K562 (cell line): ENCODE measurements around the gene HNRNPU. TPM values are rescaled to one million over a fixed set of nuclear protein-coding genes. Genes with fewer than 3 reads are reported as not detected.

Experiments
- ATAC-seq: fragments of 200-7000 bp; cut with Tn5 transposase; 3 replicates; pipeline ENCODE4 v1.9.1; 2020; ENCODE audit warnings: moderate library complexity
- BruUV-seq: library from RNA; stranded (reverse); fragments of 400-500 nt; replicated peaks from 2 replicates; lab custom pipeline; 2021; lab: Mats Ljungman, UMichigan
- CTCF ChIA-PET: fragments of 300-600 bp; formaldehyde crosslinking; extraction: SDS; loops from one replicate; lab custom pipeline; 2021; ENCODE audit warnings: low intra/inter-chr PET ratio; lab: Yijun Ruan, JAX
- POLR2A ChIA-PET: fragments of 300-600, 350-650 bp; sonication (Branson Sonifier 250); formaldehyde crosslinking; extraction: SDS; loops from one replicate; lab custom pipeline; 2021; ENCODE audit warnings: antibody characterized with exemption, inconsistent platforms; lab: Yijun Ruan, JAX
- DNase-seq, 4 experiments: peaks; one replicate each; pipeline versions ENCODE4 v3.0.0 to v3.0.0-alpha.2; 2011 to 2018; ENCODE audit warnings: low spot score in 3 of 4, mixed read lengths in 3 of 4; ENCODE audit errors: extremely low read depth in 1 of 4
- FAIRE-seq: peaks from 2 replicates; lab custom pipeline; 2011; peaks lifted over from hg19 to GRCh38; lab: Jason Lieb, UNC
- H2AFZ ChIP-seq: 2 replicates; pipeline ENCODE4 v1.6.0; 2011; ENCODE audit warnings: low read depth, low read length, control low read depth, inconsistent platforms
- H3K27ac ChIP-seq: fragments of 200-600 bp; 3 replicates; pipeline ENCODE4 v1.8.0; 2011; ENCODE audit warnings: low read depth, mild to moderate bottlenecking, control low read depth, inconsistent platforms, low read length, moderate library complexity, mixed read lengths; ENCODE audit errors: extremely low read depth
- H3K27me3 ChIP-seq, 2 experiments: fragments of 300-600 bp in 1 of 2; 2 replicates in 1 of 2; 3 replicates in 1 of 2; pipeline versions ENCODE4 v1.6.0 to v1.8.0; 2011; ENCODE audit warnings: inconsistent platforms in 2 of 2, low read length in 2 of 2, mild to moderate bottlenecking in 1 of 2, mixed read lengths in 1 of 2, moderate library complexity in 1 of 2; ENCODE audit not compliant: control insufficient read depth in 2 of 2, insufficient read depth in 2 of 2
- H3K36me3 ChIP-seq: fragments of 300-600 bp; 3 replicates; pipeline ENCODE4 v1.8.0; 2011; ENCODE audit warnings: mild to moderate bottlenecking, low read length, inconsistent platforms; ENCODE audit not compliant: control insufficient read depth, insufficient read depth
- H3K4me1 ChIP-seq, 2 experiments: fragments of 200-600 bp in 1 of 2; replicated peaks in 1 of 2; 2 replicates in 1 of 2; 3 replicates in 1 of 2; pipeline versions ENCODE4 v1.5.1 to v1.8.0; 2011; ENCODE audit warnings: inconsistent platforms in 2 of 2, low read length in 2 of 2, mild to moderate bottlenecking in 1 of 2, mixed read lengths in 1 of 2, moderate library complexity in 1 of 2; ENCODE audit not compliant: control insufficient read depth in 2 of 2, insufficient read depth in 2 of 2
- H3K4me2 ChIP-seq: 2 replicates; pipeline ENCODE4 v1.6.1; 2011; ENCODE audit warnings: low read length, control low read depth, inconsistent platforms, mixed read lengths; ENCODE audit not compliant: insufficient read depth
- H3K4me3 ChIP-seq: fragments of 200-600 bp; sonication (generic), shearing (Covaris generic); 2 replicates; pipeline ENCODE4 v1.5.1; 2016; ENCODE audit warnings: control low read depth, inconsistent platforms
- H3K79me2 ChIP-seq: fragments of 200-600 bp; 3 replicates; pipeline ENCODE4 v1.8.0; 2011; ENCODE audit warnings: low read length, inconsistent platforms; ENCODE audit not compliant: control insufficient read depth, insufficient read depth
- H3K9ac ChIP-seq, 2 experiments: 2 replicates each; pipeline versions ENCODE4 v1.6.0 to v1.6.1; 2011; ENCODE audit warnings: low read depth in 2 of 2, low read length in 2 of 2, control low read depth in 1 of 2, inconsistent platforms in 1 of 2, mild to moderate bottlenecking in 1 of 2, mixed read lengths in 1 of 2; ENCODE audit not compliant: insufficient read depth in 1 of 2
- H3K9me1 ChIP-seq: one replicate; pipeline ENCODE4 v1.6.0; 2011; ENCODE audit warnings: inconsistent platforms, mild to moderate bottlenecking, low read length, moderate library complexity; ENCODE audit not compliant: control insufficient read depth, insufficient read depth
- H3K9me3 ChIP-seq: replicated peaks from 2 replicates; pipeline ENCODE4 v1.5.1; 2011; ENCODE audit warnings: low read depth, low read length, inconsistent platforms; ENCODE audit not compliant: control insufficient read depth, insufficient read depth
- H4K20me1 ChIP-seq: replicated peaks from 2 replicates; pipeline ENCODE4 v1.6.1; 2011; ENCODE audit warnings: low read length, inconsistent platforms, mixed read lengths; ENCODE audit not compliant: control insufficient read depth, insufficient read depth
- ASH1L ChIP-seq: fragments of 450-650 bp; IDR thresholded peaks from 2 replicates; pipeline ENCODE4 v1.6.1; 2018; ENCODE audit warnings: borderline replicate concordance, mild to moderate bottlenecking, low read depth; ENCODE audit not compliant: partially characterized antibody
- CHD4 ChIP-seq: fragments of 200-600 bp; sonication (generic); IDR thresholded peaks from 3 replicates; pipeline ENCODE4 v1.6.1; 2012; ENCODE audit warnings: low read depth, mild to moderate bottlenecking, mixed read lengths, low read length, inconsistent platforms; ENCODE audit not compliant: insufficient read depth, insufficient replicate concordance, poor library complexity, severe bottlenecking
- GTF2B ChIP-seq: IDR thresholded peaks from 2 replicates; pipeline ENCODE4 v1.6.1; 2011; ENCODE audit not compliant: insufficient read length; ENCODE audit errors: extremely low read depth
- ILK ChIP-seq: fragments of 450-650 bp; IDR thresholded peaks from 2 replicates; pipeline ENCODE4 v1.6.1; 2016; ENCODE audit warnings: missing genetic modification characterization, low read depth, mild to moderate bottlenecking, missing compliant biosample characterization, moderate library complexity, borderline replicate concordance
- LCOR ChIP-seq: sonication (generic); formaldehyde crosslinking; IDR thresholded peaks from 2 replicates; pipeline ENCODE4 v1.8.0; 2022; ENCODE audit warnings: mild to moderate bottlenecking, missing genetic modification reagents
- MYBL2 ChIP-seq, 2 experiments: fragments of 450-650 bp in 1 of 2; sonication (generic) in 1 of 2; formaldehyde crosslinking in 1 of 2; IDR thresholded peaks; 2 replicates each; pipeline versions ENCODE4 v1.6.1 to v1.8.1; 2017 to 2022; ENCODE audit warnings: borderline replicate concordance in 1 of 2, inconsistent platforms in 1 of 2, low read depth in 1 of 2, mild to moderate bottlenecking in 1 of 2, missing genetic modification reagents in 1 of 2, moderate library complexity in 1 of 2
- NFE2 ChIP-seq: IDR thresholded peaks from 2 replicates; pipeline ENCODE4 v1.6.1; 2014; ENCODE audit warnings: antibody characterized with exemption, low read depth
- RNF2 ChIP-seq: sonication (generic); IDR thresholded peaks from 2 replicates; pipeline ENCODE4 v1.6.1; 2016
- TRIM25 ChIP-seq: fragments of 450-650 bp; IDR thresholded peaks from 2 replicates; pipeline ENCODE4 v1.7.0; 2016; ENCODE audit warnings: borderline replicate concordance
- ZBTB17 ChIP-seq: fragments of 450-650 bp; formaldehyde crosslinking; IDR thresholded peaks from 2 replicates; pipeline ENCODE4 v1.4.0; 2020; ENCODE audit warnings: mild to moderate bottlenecking
- ZNF311 ChIP-seq: fragments of 250-450 bp; sonication (Bioruptor Pico); IDR thresholded peaks from 2 replicates; pipeline ENCODE4 v1.4.0; 2020; ENCODE audit warnings: mild to moderate bottlenecking, moderate library complexity
- ZNF316 ChIP-seq: fragments of 450-650 bp; IDR thresholded peaks from 2 replicates; pipeline ENCODE4 v1.6.1; 2016
- ZNF347 ChIP-seq: fragments of 450-650 bp; formaldehyde crosslinking; IDR thresholded peaks from 2 replicates; pipeline ENCODE4 v1.4.0; 2020; ENCODE audit warnings: low read depth, mild to moderate bottlenecking, moderate library complexity
- ZNF561 ChIP-seq: fragments of 450-650 bp; formaldehyde crosslinking; conservative IDR thresholded peaks from 2 replicates; pipeline ENCODE4 v1.4.0; 2020; ENCODE audit warnings: mild to moderate bottlenecking, moderate library complexity
- WGBS: fragments of 100-300 bp; shearing (Covaris generic); methylation state at CpG from one replicate; pipeline ENCODE4 v1.1.6; 2016; ENCODE audit warnings: low coverage, mixed read lengths; ENCODE audit not compliant: insufficient coverage; ENCODE audit errors: missing lambda C conversion rate; 5-methylcytosine and 5-hydroxymethylcytosine counted together
- in situ Hi-C: fragments of 300-500 bp; cut with MboI; formaldehyde crosslinking; loops from 4 replicates; pipeline ENCODE4 v1.15.0; 2018; ENCODE audit warnings: inconsistent platforms, mixed read lengths
- intact Hi-C: fragments of 100-400 bp; cut with micrococcal nuclease; formaldehyde crosslinking; loops from 2 replicates; pipeline ENCODE4 v1.14.2; 2022
- polyA plus RNA-seq, 8 experiments: library from polyadenylated mRNA; depleted of rRNA in 4 of 8; stranded (reverse) in 5 of 8; unstranded in 3 of 8; fragments of >200 nt; fragmentation: Nextera tagmentation in 2 of 8; fragmentation: Illumina TruSeq in 1 of 8; extraction: Ambion mirVana in 2 of 8; extraction: Trizol in 1 of 8; gene quantifications; 2 replicates each; pipeline versions ENCODE4 v1.2.1 to v1.2.3, GENCODE V29; 2011 to 2014; ENCODE audit warnings: inconsistent platforms in 1 of 8, missing spikeins in 1 of 8
- total RNA-seq, 7 experiments: library from RNA; depleted of rRNA in 6 of 7; stranded (reverse); fragments of >200 nt in 6 of 7; fragmentation: Illumina TruSeq in 2 of 7; extraction: Trizol in 2 of 7; gene quantifications; 2 replicates each; pipeline versions ENCODE4 v1.2.1 to v1.2.3, GENCODE V29; 2011 to 2021; ENCODE audit warnings: low replicate concordance in 1 of 7
- TF ChIP-seq, protein P1 (sequence below): fragments of 150-350 bp; conservative IDR thresholded peaks from 2 replicates; pipeline ENCODE4 v1.6.1; 2014; ENCODE audit warnings: low read length

Gene HNRNPU
- total and polyA plus RNA-seq, 9 of the 15 experiments (the other 6 are each of a cell fraction or from before 2014, with no cell fraction given): 159 to 777 (median 577) TPM

DNA sequence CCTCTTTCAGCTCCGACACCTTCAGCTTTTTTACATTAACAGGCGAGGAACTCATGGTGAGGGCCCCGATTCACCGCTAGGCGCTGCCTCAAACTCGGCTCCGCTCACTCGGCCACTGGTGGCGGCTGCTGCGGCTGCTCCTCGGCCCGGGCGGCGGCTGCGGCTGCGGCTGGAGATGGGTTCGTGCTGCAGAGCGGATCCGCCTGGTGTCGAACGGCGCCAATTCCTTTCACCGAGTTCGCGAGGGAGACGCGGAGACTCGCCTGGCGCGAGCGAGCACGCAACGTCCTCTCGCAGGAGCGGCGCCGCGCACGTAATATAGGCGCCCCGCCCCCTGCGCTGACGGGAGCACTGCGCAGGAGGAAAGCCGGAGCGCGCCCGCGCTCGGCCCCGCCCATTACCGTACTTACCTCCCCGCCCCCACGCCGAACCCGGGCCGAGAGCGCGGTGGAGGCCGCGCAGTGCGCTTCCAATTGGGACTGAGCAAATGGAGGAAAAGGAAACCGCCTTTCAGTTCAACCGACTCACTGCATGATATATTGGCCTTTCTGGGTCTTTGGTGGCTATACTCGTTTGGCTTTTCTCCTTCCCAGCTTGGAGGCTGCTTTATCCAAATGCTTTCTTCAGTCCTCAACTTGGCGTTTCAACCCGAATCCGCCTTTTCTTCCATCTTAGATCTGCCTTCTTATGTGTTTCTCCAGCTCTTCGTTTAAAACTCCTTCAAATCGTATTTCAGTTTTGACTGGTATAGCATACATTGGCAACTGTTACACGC is at the start of gene HNRNPU (continued):
- no peak for TF ChIP-seq CHD4

DNA sequence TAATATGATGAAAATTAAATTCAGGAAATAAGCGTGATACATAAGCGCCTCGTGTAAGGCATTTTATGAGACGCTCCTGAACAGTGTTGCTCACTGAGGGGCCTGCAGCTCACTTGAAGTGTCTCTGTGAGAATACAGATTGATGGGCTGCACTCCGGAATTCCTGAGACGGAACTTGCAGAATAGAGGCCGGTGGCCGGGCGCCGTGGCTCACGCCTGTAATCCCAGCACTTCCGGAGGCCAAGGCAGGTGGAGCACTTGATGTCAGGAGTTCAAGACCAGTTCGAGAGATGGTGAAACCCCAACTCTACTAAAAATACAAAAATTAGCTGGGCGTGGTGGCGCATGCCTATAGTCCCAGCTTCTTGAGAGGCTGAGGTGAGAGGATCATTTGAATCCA is 49.5 kb upstream of the HNRNPU start:
- Histone ChIP-seq H3K79me2 (no peaks in the 10 kb centered on the region), H3K9me1 (no peaks in the 10 kb centered on the region), H3K4me1 (peaks cover under 1 to 5% of the 10 kb centered on the region in 2 experiments; a peak in 3 of 5 replicates), H3K27me3 (no peaks in the 10 kb centered on the region), H3K9ac (peak overlapping the region in 1 of 2 experiments; percentile 30; a peak in 1 of 4 replicates), H3K36me3 (no peaks in the 10 kb centered on the region), H4K20me1 (no peaks in the 10 kb centered on the region), H2AFZ (no peak overlapping the region), H3K9me3 (no peaks in the 10 kb centered on the region), H3K4me2 (no peak overlapping the region), H3K4me3 (no peak overlapping the region), H3K27ac (no peak overlapping the region)
- ATAC-seq: no peak
- intact Hi-C loops (no loop called here), in situ Hi-C loops (no loop called here)
- no peak for FAIRE-seq
- POLR2A ChIA-PET: no interaction called here
- no TSS peak for BruUV-seq
- CTCF ChIA-PET: no interaction called here
- DNase-seq: no peak
- WGBS: 83% methylated on average over 15 of the region's 15 CpGs
- TF ChIP-seq ZNF316: no peak
- no peak for TF ChIP-seq MYBL2 (IDR thresholded peaks at IDR 0.05; ENCODE audit: low read depth)
- TF ChIP-seq MYBL2 (CRISPR knock-in tag; IDR thresholded peaks at IDR 0.05; ENCODE audit: borderline replicate concordance): no peak
- no peak for TF ChIP-seq RNF2
- TF ChIP-seq ZNF311 (CRISPR knock-in tag): no peak
- no peak for TF ChIP-seq ZNF347 (CRISPR knock-in tag)
- no peak for TF ChIP-seq ZBTB17 (CRISPR knock-in tag)
- TF ChIP-seq, protein P1, sequence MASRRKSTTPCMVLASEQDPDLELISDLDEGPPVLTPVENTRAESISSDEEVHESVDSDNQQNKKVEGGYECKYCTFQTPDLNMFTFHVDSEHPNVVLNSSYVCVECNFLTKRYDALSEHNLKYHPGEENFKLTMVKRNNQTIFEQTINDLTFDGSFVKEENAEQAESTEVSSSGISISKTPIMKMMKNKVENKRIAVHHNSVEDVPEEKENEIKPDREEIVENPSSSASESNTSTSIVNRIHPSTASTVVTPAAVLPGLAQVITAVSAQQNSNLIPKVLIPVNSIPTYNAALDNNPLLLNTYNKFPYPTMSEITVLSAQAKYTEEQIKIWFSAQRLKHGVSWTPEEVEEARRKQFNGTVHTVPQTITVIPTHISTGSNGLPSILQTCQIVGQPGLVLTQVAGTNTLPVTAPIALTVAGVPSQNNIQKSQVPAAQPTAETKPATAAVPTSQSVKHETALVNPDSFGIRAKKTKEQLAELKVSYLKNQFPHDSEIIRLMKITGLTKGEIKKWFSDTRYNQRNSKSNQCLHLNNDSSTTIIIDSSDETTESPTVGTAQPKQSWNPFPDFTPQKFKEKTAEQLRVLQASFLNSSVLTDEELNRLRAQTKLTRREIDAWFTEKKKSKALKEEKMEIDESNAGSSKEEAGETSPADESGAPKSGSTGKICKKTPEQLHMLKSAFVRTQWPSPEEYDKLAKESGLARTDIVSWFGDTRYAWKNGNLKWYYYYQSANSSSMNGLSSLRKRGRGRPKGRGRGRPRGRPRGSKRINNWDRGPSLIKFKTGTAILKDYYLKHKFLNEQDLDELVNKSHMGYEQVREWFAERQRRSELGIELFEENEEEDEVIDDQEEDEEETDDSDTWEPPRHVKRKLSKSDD: no peak
- no peak for TF ChIP-seq NFE2
- TF ChIP-seq ASH1L: no peak
- no peak for TF ChIP-seq TRIM25
- no peak for TF ChIP-seq ILK
- no peak for TF ChIP-seq LCOR (CRISPR knock-in tag)
- no peak for TF ChIP-seq CHD4
- TF ChIP-seq ZNF561 (CRISPR knock-in tag): no peak
- no peak for TF ChIP-seq GTF2B
